ENCODE results near the gene FLT3.
"Not testable (repeated sequence)": the region's sequence is repeated elsewhere in the genome, so short reads cannot be mapped to it uniquely, and the experiment has no call there.

GRCh38 chr13:28032438-28032837 is 67.9 kb downstream of the FLT3 start:
- not testable (repeated sequence) for TF ChIP-seq CTCF (IDR thresholded peaks at IDR 0.05 in 2 of 3, conservative IDR thresholded peaks at IDR 0.05 in 1 of 3; ENCODE audit: control insufficient read depth in 2 of 3, extremely low read depth in 1 of 3, insufficient read depth in 1 of 3, low read depth in 3 of 3, low read length in 3 of 3); EZH2 (IDR thresholded peaks at IDR 0.05; ENCODE audit: borderline replicate concordance, control insufficient read depth, low read depth, low read length); POLR2A (IDR thresholded peaks at IDR 0.05; ENCODE audit: low read depth, low read length); SPI1 (IDR thresholded peaks at IDR 0.05; ENCODE audit: borderline replicate concordance, insufficient read depth, low read depth, low read length); ELK1 (IDR thresholded peaks at IDR 0.05; ENCODE audit: low read depth, low read length); POLR2AphosphoS5 (IDR thresholded peaks at IDR 0.05; ENCODE audit: low read length); SP1 (IDR thresholded peaks at IDR 0.05; ENCODE audit: low read depth, low read length); JUND (IDR thresholded peaks at IDR 0.05; ENCODE audit: low read depth, low read length); ZNF274 (IDR thresholded peaks at IDR 0.05; ENCODE audit: insufficient read depth, insufficient read length); MTA3 (IDR thresholded peaks at IDR 0.05; ENCODE audit: borderline replicate concordance, low read length); MYC (IDR thresholded peaks at IDR 0.05; ENCODE audit: insufficient read depth, insufficient read length, insufficient replicate concordance, low read length, severe bottlenecking)
- TF ChIP-seq RUNX3 (IDR thresholded peaks at IDR 0.05; ENCODE audit: low read length), result peak; percentile 51; the same call in 1 of the 2 replicates
- TF ChIP-seq, protein P1, sequence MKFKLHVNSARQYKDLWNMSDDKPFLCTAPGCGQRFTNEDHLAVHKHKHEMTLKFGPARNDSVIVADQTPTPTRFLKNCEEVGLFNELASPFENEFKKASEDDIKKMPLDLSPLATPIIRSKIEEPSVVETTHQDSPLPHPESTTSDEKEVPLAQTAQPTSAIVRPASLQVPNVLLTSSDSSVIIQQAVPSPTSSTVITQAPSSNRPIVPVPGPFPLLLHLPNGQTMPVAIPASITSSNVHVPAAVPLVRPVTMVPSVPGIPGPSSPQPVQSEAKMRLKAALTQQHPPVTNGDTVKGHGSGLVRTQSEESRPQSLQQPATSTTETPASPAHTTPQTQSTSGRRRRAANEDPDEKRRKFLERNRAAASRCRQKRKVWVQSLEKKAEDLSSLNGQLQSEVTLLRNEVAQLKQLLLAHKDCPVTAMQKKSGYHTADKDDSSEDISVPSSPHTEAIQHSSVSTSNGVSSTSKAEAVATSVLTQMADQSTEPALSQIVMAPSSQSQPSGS (IDR thresholded peaks at IDR 0.05; ENCODE audit: low read length), result not testable (repeated sequence)
- TF ChIP-seq, protein P2, sequence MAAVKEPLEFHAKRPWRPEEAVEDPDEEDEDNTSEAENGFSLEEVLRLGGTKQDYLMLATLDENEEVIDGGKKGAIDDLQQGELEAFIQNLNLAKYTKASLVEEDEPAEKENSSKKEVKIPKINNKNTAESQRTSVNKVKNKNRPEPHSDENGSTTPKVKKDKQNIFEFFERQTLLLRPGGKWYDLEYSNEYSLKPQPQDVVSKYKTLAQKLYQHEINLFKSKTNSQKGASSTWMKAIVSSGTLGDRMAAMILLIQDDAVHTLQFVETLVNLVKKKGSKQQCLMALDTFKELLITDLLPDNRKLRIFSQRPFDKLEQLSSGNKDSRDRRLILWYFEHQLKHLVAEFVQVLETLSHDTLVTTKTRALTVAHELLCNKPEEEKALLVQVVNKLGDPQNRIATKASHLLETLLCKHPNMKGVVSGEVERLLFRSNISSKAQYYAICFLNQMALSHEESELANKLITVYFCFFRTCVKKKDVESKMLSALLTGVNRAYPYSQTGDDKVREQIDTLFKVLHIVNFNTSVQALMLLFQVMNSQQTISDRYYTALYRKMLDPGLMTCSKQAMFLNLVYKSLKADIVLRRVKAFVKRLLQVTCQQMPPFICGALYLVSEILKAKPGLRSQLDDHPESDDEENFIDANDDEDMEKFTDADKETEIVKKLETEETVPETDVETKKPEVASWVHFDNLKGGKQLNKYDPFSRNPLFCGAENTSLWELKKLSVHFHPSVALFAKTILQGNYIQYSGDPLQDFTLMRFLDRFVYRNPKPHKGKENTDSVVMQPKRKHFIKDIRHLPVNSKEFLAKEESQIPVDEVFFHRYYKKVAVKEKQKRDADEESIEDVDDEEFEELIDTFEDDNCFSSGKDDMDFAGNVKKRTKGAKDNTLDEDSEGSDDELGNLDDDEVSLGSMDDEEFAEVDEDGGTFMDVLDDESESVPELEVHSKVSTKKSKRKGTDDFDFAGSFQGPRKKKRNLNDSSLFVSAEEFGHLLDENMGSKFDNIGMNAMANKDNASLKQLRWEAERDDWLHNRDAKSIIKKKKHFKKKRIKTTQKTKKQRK (IDR thresholded peaks at IDR 0.05; ENCODE audit: low read depth, low read length), result not testable (repeated sequence)
